Suppressor macrophage treated with lipopolysaccharide for 4 hours (primary cell): ENCODE measurements around the gene SFXN1.
"Not testable (repeated sequence)": the region's sequence is repeated elsewhere in the genome, so short reads cannot be mapped to it uniquely, and the experiment has no call there.

Experiments used
- DNase-seq: peaks from one replicate; pipeline ENCODE4 v3.0.0-alpha.2; 2020

Gene SFXN1

GRCh38 chr5:175478384-175479124 lies at the start of gene SFXN1:
Gene SFXN1 (plus strand): TSS chr5:175478560. CDS start chr5:175492104, 13,544 bp downstream.
- DNase-seq = peak; percentile 76

- no peak for DNase-seq
These were observed 43.6 kb upstream of the SFXN1 start for GRCh38 chr5:175434800-175435199.

- DNase-seq = no peak
These were observed 42.0 kb upstream of the SFXN1 start for GRCh38 chr5:175436359-175436758.

- no peak for DNase-seq
These were observed 40.0 kb upstream of the SFXN1 start for GRCh38 chr5:175438234-175438857.

GRCh38 chr5:175443514-175444059 lies 34.8 kb upstream of the SFXN1 start:
- no peak for DNase-seq

- peak; percentile 47 for DNase-seq
These were observed 34.1 kb upstream of the SFXN1 start, which contains the start of gene DRD1 for GRCh38 chr5:175444060-175444904. Gene DRD1 (minus strand): TSS chr5:175444182. CDS start chr5:175443099, 1,083 bp downstream.

- DNase-seq = no peak
These were observed 33.4 kb upstream of the SFXN1 start for GRCh38 chr5:175444905-175445456.

GRCh38 chr5:175446378-175446777 lies 32.0 kb upstream of the SFXN1 start:
- DNase-seq = not testable (repeated sequence)

- no peak for DNase-seq
These were observed 30.8 kb upstream of the SFXN1 start for GRCh38 chr5:175447571-175447970.

- DNase-seq = no peak
These were observed 30.1 kb upstream of the SFXN1 start for GRCh38 chr5:175448276-175448675.

- no peak for DNase-seq
These were observed 26.2 kb upstream of the SFXN1 start for GRCh38 chr5:175452166-175452565.

- not testable (repeated sequence) for DNase-seq
These were observed 24.0 kb upstream of the SFXN1 start for GRCh38 chr5:175454338-175454737.

- DNase-seq = no peak
These were observed 22.1 kb upstream of the SFXN1 start for GRCh38 chr5:175456105-175456742.

- DNase-seq = peak; percentile 2
These were observed 20.9 kb upstream of the SFXN1 start for GRCh38 chr5:175457466-175457865.

GRCh38 chr5:175460126-175460525 lies 18.2 kb upstream of the SFXN1 start:
- DNase-seq = no peak

GRCh38 chr5:175460552-175460951 lies 17.8 kb upstream of the SFXN1 start:
- no peak for DNase-seq

GRCh38 chr5:175461370-175461769 lies 17.0 kb upstream of the SFXN1 start:
- no peak for DNase-seq

- DNase-seq = no peak
These were observed 14.7 kb upstream of the SFXN1 start for GRCh38 chr5:175463641-175464040.

GRCh38 chr5:175464074-175464941 lies 14.1 kb upstream of the SFXN1 start:
- peak; percentile 52 for DNase-seq

- no peak for DNase-seq
These were observed 13.5 kb upstream of the SFXN1 start for GRCh38 chr5:175464942-175465233.

GRCh38 chr5:175465282-175465681 lies 13.1 kb upstream of the SFXN1 start:
- DNase-seq = no peak
